Colon (tissue), 2 donors: ENCODE measurements around the gene STT3A.

Experiments used
- FAIRE-seq: peaks from 2 replicates; lab custom pipeline; 2012; peaks lifted over from hg19 to GRCh38; lab: Jason Lieb, UNC
- donor health status: control.
- donor health status: control.

Gene STT3A

DNA sequence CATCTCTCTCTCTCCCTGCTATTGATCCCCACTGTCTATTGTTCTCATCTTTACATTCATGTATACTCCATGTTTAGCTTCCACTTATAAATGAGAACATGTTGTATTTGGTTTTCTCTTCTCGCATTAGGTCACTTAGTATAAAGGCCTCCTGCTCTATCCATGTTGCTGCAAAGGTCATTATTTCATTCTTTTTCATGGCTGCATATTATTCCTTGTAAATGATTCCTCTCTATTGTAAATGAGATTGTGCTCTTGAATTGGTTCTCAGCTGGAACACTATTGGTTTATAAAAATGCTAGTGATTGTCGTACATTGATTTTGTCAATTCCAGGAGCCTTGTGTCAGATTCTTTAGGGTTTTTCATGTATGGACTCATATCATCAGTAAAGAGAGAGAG, 74.5 kb downstream of the STT3A start:
- FAIRE-seq = no peak

DNA sequence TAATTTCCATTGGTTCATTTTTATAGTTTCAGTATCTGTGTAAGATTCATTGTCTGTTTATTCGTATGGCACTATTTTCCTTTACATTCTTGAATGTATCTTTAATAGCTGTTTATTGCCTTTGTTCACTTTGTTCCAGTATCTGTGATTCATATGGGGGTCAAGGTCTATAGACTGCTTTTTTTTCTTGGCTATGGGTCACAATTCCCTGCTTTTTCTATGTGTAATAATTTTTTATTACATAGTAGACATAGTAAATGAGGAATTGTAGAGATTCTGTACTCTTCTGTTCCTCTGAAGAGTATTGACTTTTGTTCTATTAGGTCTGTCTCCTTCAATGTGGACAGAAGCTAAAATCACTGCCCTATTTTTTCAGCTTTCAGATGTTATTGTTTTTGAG, 77.5 kb downstream of the STT3A start:
- no peak for FAIRE-seq

DNA sequence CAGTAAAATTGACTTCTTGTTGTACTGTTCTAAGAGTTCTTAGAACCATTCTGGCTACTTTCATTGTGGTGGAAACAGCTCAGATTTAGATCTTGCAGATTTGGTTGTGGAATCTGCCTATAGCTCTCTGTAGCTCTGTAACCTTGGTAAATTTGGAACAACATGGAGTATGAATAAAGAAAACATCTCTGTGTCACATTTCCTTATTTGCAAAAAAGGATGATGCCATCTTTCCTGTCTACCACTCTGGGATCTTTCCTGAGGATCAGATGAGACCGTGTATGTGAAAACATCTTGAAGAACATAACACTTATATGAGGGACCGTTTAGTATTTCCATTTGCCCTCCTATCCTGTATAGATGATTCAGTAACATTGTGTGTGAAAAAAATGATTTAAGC, 78.9 kb downstream of the STT3A start:
- FAIRE-seq = no peak
